PC-9 (cell line): ENCODE data around the gene CNTN6.

Experiments used
- CTCF ChIP-seq: fragments of 200-600 bp; sonication (generic); conservative IDR thresholded peaks from 2 replicates; pipeline ENCODE4 v1.6.1; 2017; ENCODE audit warnings: mixed run types, antibody characterized with exemption, mild to moderate bottlenecking, moderate library complexity
- EZH2 ChIP-seq: fragments of 200-600 bp; sonication (generic); IDR thresholded peaks from 2 replicates; pipeline ENCODE4 v1.8.0; 2017; ENCODE audit warnings: antibody characterized with exemption, low read depth

- TF ChIP-seq CTCF (no peak; the same call in 1 of the 2 replicates), EZH2 (no peak)
Measured at GRCh38 chr3:1439395-1439794, 346.6 kb downstream of the CNTN6 start.
